Panc1 (cell line): Measurements from ENCODE around the gene MUC22. TPM values are rescaled to one million over a fixed set of nuclear protein-coding genes. Genes with fewer than 3 reads are reported as not detected.

ENCODE experiments used
- ATAC-seq: fragments of 200-7000 bp; cut with Tn5 transposase; 2 replicates; pipeline ENCODE4 v1.9.1; 2020; ENCODE audit warnings: mild to moderate bottlenecking, moderate library complexity
- BruUV-seq: library from RNA; stranded (reverse); fragments of 400-500 nt; replicated peaks from 2 replicates; lab custom pipeline; 2021; lab: Mats Ljungman, UMichigan
- CTCF ChIA-PET: fragments of 300-600 bp; sonication (Branson Sonifier 250); formaldehyde crosslinking; loops from one replicate; lab custom pipeline; 2022; ENCODE audit warnings: antibody characterized with exemption; lab: Charles Lee
- POLR2A ChIA-PET: fragments of 300-600 bp; sonication (Branson Sonifier 250); formaldehyde crosslinking; loops from one replicate; lab custom pipeline; 2022; ENCODE audit warnings: antibody characterized with exemption; lab: Charles Lee
- DNase-seq: peaks from one replicate; pipeline ENCODE4 v3.0.0-alpha.2; 2010; ENCODE audit warnings: low read depth, low spot score
- H3K27ac ChIP-seq: 2 replicates; pipeline ENCODE4 v1.5.1; 2011; ENCODE audit warnings: mild to moderate bottlenecking, low read length, inconsistent platforms
- H3K27me3 ChIP-seq: fragments of 200-500 bp; sonication (Bioruptor generic); 2 replicates; pipeline ENCODE4 v1.6.0; 2014; ENCODE audit warnings: low read length, inconsistent platforms; ENCODE audit not compliant: control insufficient read depth, insufficient read depth
- H3K36me3 ChIP-seq: fragments of 200-500 bp; sonication (Bioruptor generic); 2 replicates; pipeline ENCODE4 v1.5.1; 2014; ENCODE audit warnings: inconsistent platforms, mild to moderate bottlenecking, low read length, moderate library complexity; ENCODE audit not compliant: control insufficient read depth, insufficient read depth
- H3K4me1 ChIP-seq: 2 replicates; pipeline ENCODE4 v1.5.1; 2011; ENCODE audit warnings: inconsistent platforms, mild to moderate bottlenecking, low read length, moderate library complexity; ENCODE audit not compliant: control insufficient read depth, insufficient read depth
- H3K4me3 ChIP-seq, 2 experiments: 2 replicates each; pipeline ENCODE4 v1.5.1; 2011 to 2012; ENCODE audit warnings: low read depth in 2 of 2, low read length in 2 of 2, mild to moderate bottlenecking in 2 of 2, inconsistent platforms in 1 of 2, moderate library complexity in 1 of 2
- H3K9me3 ChIP-seq: fragments of 200-500 bp; sonication (Bioruptor generic); 2 replicates; pipeline ENCODE4 v1.5.1; 2014; ENCODE audit warnings: low read depth, mild to moderate bottlenecking, inconsistent platforms, low read length, moderate library complexity; ENCODE audit not compliant: control insufficient read depth, insufficient read depth
- POLR2AphosphoS5 ChIP-seq: IDR thresholded peaks from 2 replicates; pipeline ENCODE4 v1.6.1; 2012; ENCODE audit warnings: mild to moderate bottlenecking, low read depth, low read length, moderate library complexity
- REST ChIP-seq, 2 experiments: IDR thresholded peaks; 2 replicates each; pipeline ENCODE4 v1.6.1; 2011 to 2012; ENCODE audit warnings: low read depth in 2 of 2, control low read depth in 1 of 2, low read length in 1 of 2, mild to moderate bottlenecking in 1 of 2, moderate library complexity in 1 of 2; ENCODE audit not compliant: insufficient read depth in 1 of 2
- SIN3A ChIP-seq: IDR thresholded peaks from 2 replicates; pipeline ENCODE4 v1.6.1; 2012; ENCODE audit warnings: low read depth, mild to moderate bottlenecking, low read length, moderate library complexity, borderline replicate concordance; ENCODE audit not compliant: insufficient read depth
- TCF7L2 ChIP-seq: IDR thresholded peaks from 2 replicates; pipeline ENCODE4 v1.6.1; 2011; ENCODE audit warnings: mild to moderate bottlenecking, low read depth, low read length, inconsistent platforms
- in situ Hi-C: cut with HindIII; loops from 2 replicates; pipeline ENCODE4 v1.10.0; 2016; ENCODE audit warnings: low sequenced_read_pairs, low pct_unique_long_range_greater_than_20kb
- intact Hi-C: fragments of 100-400 bp; cut with micrococcal nuclease; formaldehyde crosslinking; loops from one replicate; pipeline ENCODE4 v1.10.0; 2022; ENCODE audit not compliant: unreplicated experiment
- total RNA-seq: library from RNA; stranded (reverse); gene quantifications from one replicate; pipeline ENCODE4 v1.2.1, GENCODE V29; 2021; ENCODE audit not compliant: unreplicated experiment
- TF ChIP-seq, protein P1 (sequence below): fragments of 450-650 bp; IDR thresholded peaks from 2 replicates; pipeline ENCODE4 v1.5.1; 2017; ENCODE audit warnings: mild to moderate bottlenecking

The MUC22 gene
- total RNA-seq, 1 experiment from 2014 or later = not detected

- CTCF ChIA-PET = no interaction called here
- in situ Hi-C loops = no loop called here
- no peaks in the 10 kb centered on the region for H3K9me3 ChIP-seq
Observed at GRCh38 chr6:30964075-30964474, 46.2 kb upstream of the MUC22 start.

DNA sequence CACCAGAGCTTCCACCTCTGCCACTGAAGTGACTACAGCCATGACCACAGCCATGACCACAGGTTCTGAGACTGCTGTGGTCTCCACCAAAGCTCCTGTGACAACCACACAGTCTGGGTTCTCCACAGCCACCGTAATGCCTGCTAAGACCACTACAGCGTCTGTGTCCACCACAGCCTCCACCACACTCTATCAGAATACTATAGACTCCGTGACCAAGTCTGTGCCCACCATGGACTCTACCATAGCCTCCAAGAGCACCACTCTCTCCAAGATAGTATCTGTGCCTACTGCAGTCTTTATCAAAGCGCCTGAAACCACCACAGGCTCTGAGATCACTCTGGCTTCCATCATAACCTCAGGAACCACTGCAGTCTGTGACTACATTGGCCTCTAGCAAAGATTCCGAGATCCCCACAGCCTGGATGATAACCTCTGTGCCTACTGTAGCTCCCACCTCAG, 45.1 kb upstream of the MUC22 start:
- H3K4me1 ChIP-seq = no peaks in the 10 kb centered on the region
- CTCF ChIA-PET = no interaction called here
- POLR2A ChIA-PET = no interaction called here
- H3K36me3 ChIP-seq = no peaks in the 10 kb centered on the region
- intact Hi-C loops (no loop called here), in situ Hi-C loops (no loop called here)
- H3K9me3 ChIP-seq = no peaks in the 10 kb centered on the region
- H3K27me3 ChIP-seq = no peaks in the 10 kb centered on the region
- DNase-seq = no peak
- no peak overlapping the region for H3K4me3 ChIP-seq
- no peak overlapping the region for H3K27ac ChIP-seq
- no TSS peak for BruUV-seq
- ATAC-seq = no peak
- no peak for TF ChIP-seq REST (IDR thresholded peaks at IDR 0.05; ENCODE audit: insufficient read depth in 1 of 2, low read depth in 2 of 2, low read length in 1 of 2)
- TF ChIP-seq, protein P1, sequence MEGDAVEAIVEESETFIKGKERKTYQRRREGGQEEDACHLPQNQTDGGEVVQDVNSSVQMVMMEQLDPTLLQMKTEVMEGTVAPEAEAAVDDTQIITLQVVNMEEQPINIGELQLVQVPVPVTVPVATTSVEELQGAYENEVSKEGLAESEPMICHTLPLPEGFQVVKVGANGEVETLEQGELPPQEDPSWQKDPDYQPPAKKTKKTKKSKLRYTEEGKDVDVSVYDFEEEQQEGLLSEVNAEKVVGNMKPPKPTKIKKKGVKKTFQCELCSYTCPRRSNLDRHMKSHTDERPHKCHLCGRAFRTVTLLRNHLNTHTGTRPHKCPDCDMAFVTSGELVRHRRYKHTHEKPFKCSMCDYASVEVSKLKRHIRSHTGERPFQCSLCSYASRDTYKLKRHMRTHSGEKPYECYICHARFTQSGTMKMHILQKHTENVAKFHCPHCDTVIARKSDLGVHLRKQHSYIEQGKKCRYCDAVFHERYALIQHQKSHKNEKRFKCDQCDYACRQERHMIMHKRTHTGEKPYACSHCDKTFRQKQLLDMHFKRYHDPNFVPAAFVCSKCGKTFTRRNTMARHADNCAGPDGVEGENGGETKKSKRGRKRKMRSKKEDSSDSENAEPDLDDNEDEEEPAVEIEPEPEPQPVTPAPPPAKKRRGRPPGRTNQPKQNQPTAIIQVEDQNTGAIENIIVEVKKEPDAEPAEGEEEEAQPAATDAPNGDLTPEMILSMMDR = no peak
- no peak for TF ChIP-seq POLR2AphosphoS5
- no peak for TF ChIP-seq TCF7L2
- TF ChIP-seq SIN3A = no peak

More at GRCh38 chr6:30964075-30964474, 46.2 kb upstream of the MUC22 start:
- H3K4me1 ChIP-seq = no peaks in the 10 kb centered on the region
- H3K27ac ChIP-seq = no peak overlapping the region
- POLR2A ChIA-PET = no interaction called here
- BruUV-seq = no TSS peak
- intact Hi-C loops = no loop called here
- no peak overlapping the region for H3K4me3 ChIP-seq
- H3K36me3 ChIP-seq = no peaks in the 10 kb centered on the region
- ATAC-seq (no peak), DNase-seq (no peak)
- no peak for TF ChIP-seq REST (IDR thresholded peaks at IDR 0.05; ENCODE audit: insufficient read depth in 1 of 2, low read depth in 2 of 2, low read length in 1 of 2)
- no peak for TF ChIP-seq TCF7L2
- no peak for TF ChIP-seq POLR2AphosphoS5
- TF ChIP-seq, protein P1 = no peak
- TF ChIP-seq SIN3A = no peak
- no peaks in the 10 kb centered on the region for H3K27me3 ChIP-seq
